Thyroid gland (tissue), 4 donors: Measurements from ENCODE around the gene RNF151. TPM values are rescaled to one million over a fixed set of nuclear protein-coding genes. Genes with fewer than 3 reads are reported as not detected.

Experiments used
- DNase-seq, 2 donors: peaks; one replicate each; pipeline ENCODE4 v3.0.0-alpha.2; 2019
- H3K27ac ChIP-seq, 3 donors: fragments of 200-600 bp; sonication (generic); 1 replicate in 2 of 3; 2 replicates in 1 of 3; pipeline ENCODE4 v1.5.1; 2016 to 2019; ENCODE audit warnings: mild to moderate bottlenecking in 1 of 3, moderate library complexity in 1 of 3
- H3K27me3 ChIP-seq: fragments of 200-600 bp; sonication (generic); one replicate; pipeline ENCODE4 v1.5.1; 2019
- H3K36me3 ChIP-seq, 2 donors: fragments of 200-600 bp; sonication (generic); one replicate each; pipeline ENCODE4 v1.5.1; 2016 to 2019
- H3K4me1 ChIP-seq, 2 donors: fragments of 200-600 bp; sonication (generic); one replicate each; pipeline ENCODE4 v1.5.1; 2017 to 2019
- H3K4me3 ChIP-seq, 3 donors: fragments of 200-600 bp; sonication (generic); replicated peaks in 1 of 3; 1 replicate in 2 of 3; 2 replicates in 1 of 3; pipeline ENCODE4 v1.5.1; 2016; ENCODE audit warnings: mild to moderate bottlenecking in 1 of 3
- H3K9me3 ChIP-seq: fragments of 200-600 bp; sonication (generic); one replicate; pipeline ENCODE4 v1.5.1; 2017
- CTCF ChIP-seq, 6 experiments: fragments of 200-600 bp in 3 of 6; fragments of 450-650 bp in 3 of 6; sonication (generic) in 3 of 6; IDR thresholded peaks; one replicate each; pipeline ENCODE4 v1.5.1; 2016 to 2019; ENCODE audit warnings: antibody characterized with exemption in 6 of 6, mild to moderate bottlenecking in 2 of 6, inconsistent platforms in 1 of 6, moderate library complexity in 1 of 6
- POLR2A ChIP-seq, 2 donors: fragments of 450-650 bp; IDR thresholded peaks; one replicate each; pipeline ENCODE4 v1.6.1; 2017; ENCODE audit warnings: antibody characterized with exemption in 2 of 2, mild to moderate bottlenecking in 2 of 2, moderate library complexity in 1 of 2
- WGBS, 2 donors: methylation state at CpG; one replicate each; pipeline ENCODE4 v1.1.5; 2017; 5-methylcytosine and 5-hydroxymethylcytosine counted together
- intact Hi-C: fragments of 100-400 bp; cut with DNase I; formaldehyde crosslinking; loops from one replicate; pipeline ENCODE4 v1.15.1; 2023
- total RNA-seq, 4 donors: library from RNA; depleted of rRNA; stranded (reverse); fragments of >200 nt; gene quantifications; one replicate each; pipeline ENCODE4 v1.2.3, GENCODE V29; 2016

Gene RNF151
- total RNA-seq, 4 donors from 2014 or later: not detected

GRCh38 chr16:2006317-2006716 lies 39.7 kb downstream of the RNF151 start:
- H3K27ac ChIP-seq: no peak overlapping the region
- WGBS, 2 donors: 92 to 96% methylated on average over 8 of the region's 8 CpGs
- H3K4me1 ChIP-seq: peaks cover 28 to 48% of the 10 kb centered on the region in 2 donors
- no peak overlapping the region for H3K4me3 ChIP-seq
- no peak for TF ChIP-seq CTCF (IDR thresholded peaks at IDR 0.05)
- DNase-seq: no peak
- H3K27me3 ChIP-seq: no peaks in the 10 kb centered on the region
- intact Hi-C loops: no loop called here
- H3K36me3 ChIP-seq: peaks cover 18 to 20% of the 10 kb centered on the region in 2 donors
- H3K9me3 ChIP-seq: no peaks in the 10 kb centered on the region

- TF ChIP-seq CTCF (IDR thresholded peaks at IDR 0.05) (no peak), POLR2A (IDR thresholded peaks at IDR 0.05) (no peak)
- Histone ChIP-seq H3K36me3 (peaks cover 9 to 10% of the 10 kb centered on the region in 2 donors), H3K4me3 (no peak overlapping the region), H3K27ac (no peak overlapping the region), H3K9me3 (no peaks in the 10 kb centered on the region), H3K27me3 (no peaks in the 10 kb centered on the region), H3K4me1 (peaks cover 28 to 48% of the 10 kb centered on the region in 2 donors)
- 90 to 93% methylated on average over 9 to 11 of the region's 16 CpGs for WGBS, 2 donors
- DNase-seq: no peak
- intact Hi-C loops: no loop called here
Measured at GRCh38 chr16:2007081-2007836, 40.6 kb downstream of the RNF151 start.

- DNase-seq: no peak
- peaks cover under 1 to 2% of the 10 kb centered on the region in 2 donors for H3K36me3 ChIP-seq
- no peak overlapping the region for H3K4me3 ChIP-seq
- H3K4me1 ChIP-seq: peaks cover 28 to 48% of the 10 kb centered on the region in 2 donors
- no peak for TF ChIP-seq POLR2A (IDR thresholded peaks at IDR 0.05)
- TF ChIP-seq CTCF (IDR thresholded peaks at IDR 0.05): no peak
- H3K9me3 ChIP-seq: no peaks in the 10 kb centered on the region
- intact Hi-C loops: no loop called here
- no peak overlapping the region for H3K27ac ChIP-seq
- no peaks in the 10 kb centered on the region for H3K27me3 ChIP-seq
- WGBS, 2 donors: 54 to 58% methylated on average over 15 of the region's 15 CpGs
Measured at GRCh38 chr16:2008009-2008526, 41.4 kb downstream of the RNF151 start.

GRCh38 chr16:2008631-2009163 lies 42.0 kb downstream of the RNF151 start:
- TF ChIP-seq CTCF (IDR thresholded peaks at IDR 0.05) (no peak), POLR2A (IDR thresholded peaks at IDR 0.05) (no peak)
- H3K4me1 ChIP-seq: peaks cover 26 to 45% of the 10 kb centered on the region in 2 donors
- no peaks in the 10 kb centered on the region for H3K27me3 ChIP-seq
- WGBS, 2 donors: 10 to 20% methylated on average over 12 to 13 of the region's 23 CpGs
- H3K9me3 ChIP-seq: no peaks in the 10 kb centered on the region
- intact Hi-C loops: no loop called here
- H3K36me3 ChIP-seq: no peaks in the 10 kb centered on the region
- peak overlapping the region; percentile 28 to 98 (median 93) for H3K4me3 ChIP-seq
- no peak for DNase-seq
- peak overlapping the region in 2 of 3 donors; percentile 50 to 52 for H3K27ac ChIP-seq

GRCh38 chr16:2009164-2009711 lies 42.6 kb downstream of the RNF151 start:
- 0% methylated on average over 1 of the region's 55 CpGs; no CpG with 5 or more reads in 1 of the 2 donors for WGBS, 2 donors
- intact Hi-C loops: no loop called here
- TF ChIP-seq POLR2A (IDR thresholded peaks at IDR 0.05) (no peak), CTCF (IDR thresholded peaks at IDR 0.05) (no peak)
- Histone ChIP-seq H3K9me3 (no peaks in the 10 kb centered on the region), H3K4me1 (peaks cover 22 to 40% of the 10 kb centered on the region in 2 donors), H3K4me3 (peak overlapping the region; percentile 28 to 98 (median 93)), H3K27me3 (no peaks in the 10 kb centered on the region), H3K36me3 (no peaks in the 10 kb centered on the region), H3K27ac (peak overlapping the region in 2 of 3 donors; percentile 50 to 52)
- DNase-seq: no peak
